Measurements from ENCODE around the gene MSH4.
"Not testable (repeated sequence)": the region's sequence is repeated elsewhere in the genome, so short reads cannot be mapped to it uniquely, and the experiment has no call there.

MSH4 gene

GRCh38 chr1:75932304-75932703 is 135.6 kb downstream of the MSH4 start, which contains the start of gene ASB17:
TSS of gene ASB17 (minus strand) at chr1:75932404. CDS start at chr1:75932291, 113 bp downstream.
- no peak for DNase-seq (ENCODE audit: low read depth in 2 of 2)

- no peak for DNase-seq (ENCODE audit: low read depth in 2 of 2)
Measured at GRCh38 chr1:75937034-75937433, 140.4 kb downstream of the MSH4 start.

- DNase-seq (ENCODE audit: low read depth in 2 of 2) = not testable (repeated sequence)
Measured at GRCh38 chr1:75943037-75943436, 146.4 kb downstream of the MSH4 start.

- DNase-seq (ENCODE audit: low read depth in 2 of 2) = no peak
Measured at GRCh38 chr1:75950176-75950575, 153.5 kb downstream of the MSH4 start.

GRCh38 chr1:75952016-75952415 is 155.3 kb downstream of the MSH4 start:
- DNase-seq (ENCODE audit: low read depth in 2 of 2) = no peak

GRCh38 chr1:75953461-75953860 is 156.8 kb downstream of the MSH4 start:
- DNase-seq (ENCODE audit: low read depth in 2 of 2) = no peak

GRCh38 chr1:75954586-75954985 is 157.9 kb downstream of the MSH4 start:
- no peak for DNase-seq (ENCODE audit: low read depth in 2 of 2)

All from stimulated activated CD8-positive, alpha-beta memory T cell treated with anti-CD3 and anti-CD28 coated beads, Interleukin-7, amount 100 ng/mL, for 4 hours (primary cell).